ENCODE measurements around the gene LFNG. TPM values are rescaled to one million over a fixed set of nuclear protein-coding genes. Genes with fewer than 3 reads are reported as not detected.

The LFNG gene
- total RNA-seq, 1 donor from 2014 or later = 19.0 TPM

GRCh38 chr7:2545746-2546425 is 26.3 kb downstream of the LFNG start:
- no peak for TF ChIP-seq CTCF (IDR thresholded peaks at IDR 0.05; ENCODE audit: unreplicated experiment)
- no peak overlapping the region for H3K4me3 Mint-ChIP-seq
- DNase-seq (ENCODE audit: low spot score in 2 of 2, unreplicated experiment in 2 of 2) = no peak
- peaks cover 22% of the 10 kb centered on the region for H3K36me3 Mint-ChIP-seq
- H3K9me3 Mint-ChIP-seq = no peaks in the 10 kb centered on the region
- H3K27me3 Mint-ChIP-seq (ENCODE audit: low read depth) = no peaks in the 10 kb centered on the region
- no peaks in the 10 kb centered on the region for H3K4me1 Mint-ChIP-seq
- no peak overlapping the region for H3K27ac Mint-ChIP-seq

- Mint-ChIP-seq H3K4me1 (no peaks in the 10 kb centered on the region), H3K9me3 (no peaks in the 10 kb centered on the region), H3K27ac (no peak overlapping the region), H3K27me3 (ENCODE audit: low read depth) (no peaks in the 10 kb centered on the region), H3K36me3 (peaks cover 25% of the 10 kb centered on the region), H3K4me3 (no peak overlapping the region)
- DNase-seq (ENCODE audit: low spot score in 2 of 2, unreplicated experiment in 2 of 2) = no peak
- no peak for TF ChIP-seq CTCF (IDR thresholded peaks at IDR 0.05; ENCODE audit: unreplicated experiment)
Observed at GRCh38 chr7:2546776-2547586, 27.4 kb downstream of the LFNG start.

GRCh38 chr7:2551418-2551817 is 31.8 kb downstream of the LFNG start:
- Mint-ChIP-seq H3K4me1 (peaks cover 13% of the 10 kb centered on the region), H3K36me3 (peaks cover 26% of the 10 kb centered on the region), H3K27ac (peak overlapping the region; percentile 30)

GRCh38 chr7:2553108-2553507 is 33.5 kb downstream of the LFNG start:
- H3K9me3 Mint-ChIP-seq = no peaks in the 10 kb centered on the region
- H3K4me3 Mint-ChIP-seq = peak overlapping the region; percentile 40
- peaks cover 17% of the 10 kb centered on the region for H3K36me3 Mint-ChIP-seq
- no peak overlapping the region for H3K27ac Mint-ChIP-seq
- no peak for DNase-seq (ENCODE audit: low spot score in 2 of 2, unreplicated experiment in 2 of 2)
- TF ChIP-seq CTCF (IDR thresholded peaks at IDR 0.05; ENCODE audit: unreplicated experiment) = no peak
- no peaks in the 10 kb centered on the region for H3K27me3 Mint-ChIP-seq (ENCODE audit: low read depth)
- H3K4me1 Mint-ChIP-seq = peaks cover 15% of the 10 kb centered on the region

More at GRCh38 chr7:2551418-2551817, 31.8 kb downstream of the LFNG start:
- no peak overlapping the region for H3K4me3 Mint-ChIP-seq
- TF ChIP-seq CTCF (IDR thresholded peaks at IDR 0.05; ENCODE audit: unreplicated experiment) = no peak
- no peaks in the 10 kb centered on the region for H3K27me3 Mint-ChIP-seq (ENCODE audit: low read depth)
- no peaks in the 10 kb centered on the region for H3K9me3 Mint-ChIP-seq
- no peak for DNase-seq (ENCODE audit: low spot score in 2 of 2, unreplicated experiment in 2 of 2)

- H3K9me3 Mint-ChIP-seq = no peaks in the 10 kb centered on the region
- H3K36me3 Mint-ChIP-seq = peaks cover 16% of the 10 kb centered on the region
- peak overlapping the region; percentile 83 for H3K27ac Mint-ChIP-seq
Observed at GRCh38 chr7:2553831-2554581, 34.4 kb downstream of the LFNG start.

More at GRCh38 chr7:2553831-2554581, 34.4 kb downstream of the LFNG start:
- Mint-ChIP-seq H3K27me3 (ENCODE audit: low read depth) (no peaks in the 10 kb centered on the region), H3K4me1 (peaks cover 15% of the 10 kb centered on the region), H3K4me3 (peak overlapping the region; percentile 82)
- no peak for DNase-seq (ENCODE audit: low spot score in 2 of 2, unreplicated experiment in 2 of 2)
- TF ChIP-seq CTCF (IDR thresholded peaks at IDR 0.05; ENCODE audit: unreplicated experiment) = no peak

All from mesothelial cell of epicardium (in vitro differentiated cells).